GM10248 (cell line): ENCODE data around the gene FILIP1.
A peak's percentile ranks its signal among the peaks of the same experiment; 100 is the strongest.

ENCODE experiments used
- CTCF ChIA-PET: fragments of 300-600 bp; sonication (Branson Sonifier 250); formaldehyde crosslinking; extraction: SDS; loops from one replicate; lab custom pipeline; 2021; ENCODE audit warnings: antibody characterized with exemption; lab: Yijun Ruan, JAX
- POLR2A ChIA-PET: fragments of 350-650 bp; sonication (Branson Sonifier 250); formaldehyde crosslinking; extraction: SDS; loops from one replicate; lab custom pipeline; 2020; ENCODE audit warnings: antibody characterized with exemption; lab: Yijun Ruan, JAX
- DNase-seq: peaks from one replicate; pipeline ENCODE4 v3.0.0; 2012; ENCODE audit errors: extremely low spot score
- CTCF ChIP-seq: IDR thresholded peaks from 2 replicates; pipeline ENCODE4 v1.5.1; 2012; ENCODE audit warnings: mild to moderate bottlenecking, low read depth; ENCODE audit errors: extremely low read depth, missing control alignments, control extremely low read depth

FILIP1 gene

GRCh38 chr6:75266716-75267291 is 226.8 kb downstream of the FILIP1 start:
- CTCF ChIA-PET = interaction anchor here (0.7 to 4.8 kb wide), 16 partner anchors 10 to 297 kb away, joined by 3 to 49 read pairs (median 7); partner anchors contain the start of genes COX7A2 and TMEM30A
- peak; percentile 34 for DNase-seq
- TF ChIP-seq CTCF = peak; percentile 68
- POLR2A ChIA-PET = no interaction called here

- no peak for TF ChIP-seq CTCF
- ChIA-PET CTCF (interaction anchor here (1.7 kb wide), 1 partner anchor 12 kb away, joined by 4 read pairs; no protein-coding TSS in a partner anchor), POLR2A (no interaction called here)
- no peak for DNase-seq
These were observed 230.2 kb downstream of the FILIP1 start for GRCh38 chr6:75263401-75263750.

GRCh38 chr6:75262716-75263400 is 230.7 kb downstream of the FILIP1 start:
- TF ChIP-seq CTCF = no peak
- ChIA-PET POLR2A (no interaction called here), CTCF (interaction anchor here (1.7 kb wide), 1 partner anchor 13 kb away, joined by 4 read pairs; no protein-coding TSS in a partner anchor)
- no peak for DNase-seq

- no peak for TF ChIP-seq CTCF
- DNase-seq = no peak
- POLR2A ChIA-PET = no interaction called here
- CTCF ChIA-PET = interaction anchor here (0.7 to 2.5 kb wide), 5 partner anchors 9 to 53 kb away, joined by 3 to 14 read pairs (median 3); no protein-coding TSS in a partner anchor
These were observed 232.3 kb downstream of the FILIP1 start for GRCh38 chr6:75261299-75261698.

- DNase-seq = no peak
- TF ChIP-seq CTCF = no peak
- ChIA-PET POLR2A (no interaction called here), CTCF (interaction anchor here (1.3 to 4.0 kb wide), 6 partner anchors 10 to 49 kb away, joined by 3 to 27 read pairs (median 6); partner anchors contain the start of gene COX7A2)
These were observed 236.1 kb downstream of the FILIP1 start for GRCh38 chr6:75257343-75258087.

- DNase-seq = no peak
- ChIA-PET CTCF (interaction anchor here (0.9 to 2.4 kb wide), 7 partner anchors 10 to 42 kb away, joined by 3 to 11 read pairs (median 3); no protein-coding TSS in a partner anchor), POLR2A (no interaction called here)
- no peak for TF ChIP-seq CTCF
These were observed 243.0 kb downstream of the FILIP1 start for GRCh38 chr6:75250552-75250951.
